HG03442 (cell line): ENCODE measurements around the gene CCDC60.

Source experiments
- ATAC-seq: cut with Tn5 transposase; IDR thresholded peaks from one replicate; pipeline ENCODE4 v1.9.1; 2021; ENCODE audit warnings: mild to moderate bottlenecking, moderate library complexity; ENCODE audit not compliant: unreplicated experiment

Gene CCDC60

DNA sequence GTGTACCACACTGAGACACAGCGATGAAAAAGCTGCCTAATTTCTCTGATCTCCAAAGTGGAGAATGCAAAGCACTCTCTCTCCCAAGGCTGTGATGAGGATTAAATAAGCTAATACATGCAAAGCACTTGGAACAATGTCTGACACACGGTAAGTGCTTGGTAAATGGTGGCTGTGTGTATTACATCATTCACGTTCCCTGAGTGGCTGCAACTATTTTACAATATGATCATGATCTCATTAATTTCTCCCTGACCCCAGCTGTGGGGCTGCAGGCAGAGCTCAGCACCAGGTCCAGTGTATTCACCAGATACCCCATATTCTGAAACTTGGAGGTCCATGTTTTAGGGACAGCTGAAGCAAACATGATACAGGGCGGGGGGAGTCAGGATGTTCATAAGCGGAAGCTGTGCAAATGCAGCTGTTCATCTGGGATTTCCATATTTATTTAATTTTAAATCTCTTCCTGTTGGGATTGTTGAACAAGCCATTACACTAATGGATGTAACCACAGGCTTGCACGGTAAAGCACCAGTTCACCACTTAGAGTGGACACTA is 106.4 kb downstream of the CCDC60 start:
- no peak for ATAC-seq

- ATAC-seq, result peak; percentile 55
Measured at GRCh38 chr12:119444462-119445044, 110.0 kb downstream of the CCDC60 start.

GRCh38 chr12:119446459-119446858 is 111.9 kb downstream of the CCDC60 start:
- ATAC-seq, result no peak

DNA sequence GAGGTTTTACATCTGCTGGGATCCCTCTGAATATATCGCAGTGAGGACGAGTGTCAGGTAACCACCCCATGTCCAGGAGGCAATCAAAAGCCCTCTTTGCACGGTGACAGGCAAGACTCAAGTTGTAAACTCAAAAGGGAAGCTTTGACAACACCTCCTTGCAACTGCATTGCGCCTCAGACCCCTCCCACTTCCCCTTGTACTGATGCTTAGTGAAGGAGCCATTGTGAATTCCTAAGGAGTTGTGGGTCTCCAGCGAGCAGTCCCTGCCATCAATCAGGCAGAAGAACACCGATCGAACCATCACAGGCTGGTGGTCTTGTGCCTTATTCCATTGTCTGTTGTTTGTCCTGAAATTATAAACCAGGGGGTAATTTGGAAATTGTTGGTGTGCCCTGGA is 112.6 kb downstream of the CCDC60 start:
- ATAC-seq, result no peak

GRCh38 chr12:119447618-119448017 is 113.1 kb downstream of the CCDC60 start:
- no peak for ATAC-seq

DNA sequence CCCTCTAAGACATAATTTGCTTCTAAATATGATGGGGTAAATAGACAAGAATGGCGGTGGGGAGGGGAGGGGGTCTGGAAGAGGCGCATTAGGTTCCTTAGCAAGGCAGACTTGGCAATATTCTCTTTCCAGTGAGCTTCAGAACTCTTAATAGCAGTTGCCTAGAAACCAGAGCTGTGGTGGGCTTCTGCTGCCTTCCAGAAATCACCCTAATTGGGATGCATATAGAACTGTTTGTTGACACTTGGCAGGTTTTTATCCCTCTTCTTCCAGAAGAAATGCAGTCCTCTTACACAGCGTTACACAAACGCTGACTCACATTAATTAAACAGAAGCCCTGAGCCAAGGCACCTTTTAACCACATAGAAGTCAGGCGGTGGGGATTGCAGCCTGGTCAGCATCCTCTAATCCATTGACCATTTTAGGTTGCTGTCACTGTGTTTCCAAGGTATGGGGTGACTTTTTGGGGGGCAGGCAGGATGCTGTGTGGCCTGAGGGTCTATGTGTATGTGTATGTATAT is 114.1 kb downstream of the CCDC60 start:
- ATAC-seq, result no peak

DNA sequence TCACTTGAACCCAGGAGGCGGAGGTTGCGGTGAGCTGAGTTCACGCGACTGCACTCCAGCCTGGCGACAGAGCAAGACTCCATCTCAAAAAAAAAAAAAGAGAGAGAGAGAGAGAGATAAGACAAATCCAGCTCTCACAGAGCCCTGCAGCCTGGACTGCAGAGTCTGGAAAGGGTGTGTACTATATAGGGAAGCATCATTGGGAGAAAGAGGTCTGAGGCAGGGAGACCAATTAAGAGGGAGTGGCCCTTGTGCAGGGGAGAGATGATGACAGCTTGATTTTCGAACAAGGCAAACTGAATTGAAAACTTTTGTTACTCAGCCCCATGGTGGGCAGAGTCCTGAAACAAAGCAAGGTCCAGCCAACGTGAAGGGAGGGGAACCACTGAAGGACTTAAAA is 116.2 kb downstream of the CCDC60 start:
- no peak for ATAC-seq

DNA sequence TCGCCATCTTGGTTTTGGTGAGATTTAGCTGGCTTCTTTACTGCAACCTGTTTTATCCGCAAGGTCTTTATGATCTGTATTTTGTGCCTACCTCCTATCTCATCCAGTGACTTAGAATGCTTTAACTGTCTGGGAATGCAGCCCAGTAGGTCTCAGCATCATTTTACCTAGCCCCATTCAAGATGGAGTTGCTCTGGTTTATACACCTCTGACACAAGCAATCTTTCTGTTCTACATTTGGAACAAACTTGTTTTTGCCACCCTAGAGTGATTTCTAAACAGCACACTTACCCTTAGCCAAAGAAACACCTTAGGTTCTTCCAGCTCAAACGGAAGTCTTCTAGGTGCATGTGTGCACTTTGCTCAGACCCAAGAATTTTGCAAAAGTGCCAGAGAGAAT is 122.3 kb downstream of the CCDC60 start:
- no peak for ATAC-seq

GRCh38 chr12:119457271-119457670 is 122.7 kb downstream of the CCDC60 start:
- no peak for ATAC-seq

GRCh38 chr12:119459481-119459880 is 125.0 kb downstream of the CCDC60 start:
- ATAC-seq, result no peak

DNA sequence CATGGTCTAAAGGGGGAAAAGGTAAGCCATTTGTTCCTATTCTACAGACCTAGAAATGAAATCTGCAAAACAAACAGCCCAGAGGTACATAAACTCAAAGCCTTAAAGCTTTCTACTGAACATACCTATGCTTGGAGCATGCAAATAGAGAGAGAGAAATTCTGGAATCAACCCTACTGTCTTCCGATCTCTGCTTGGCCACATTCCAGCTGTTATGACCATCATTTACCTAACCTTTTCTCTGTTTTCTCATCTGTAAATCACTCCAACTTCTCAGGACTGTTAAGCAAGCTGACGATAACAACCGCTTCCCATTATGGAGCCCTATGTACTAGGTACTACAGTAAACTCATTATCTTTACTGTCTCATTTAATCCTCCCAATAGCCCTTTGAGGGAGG is 126.3 kb downstream of the CCDC60 start:
- no peak for ATAC-seq

GRCh38 chr12:119461636-119462214 is 127.2 kb downstream of the CCDC60 start:
- no peak for ATAC-seq

DNA sequence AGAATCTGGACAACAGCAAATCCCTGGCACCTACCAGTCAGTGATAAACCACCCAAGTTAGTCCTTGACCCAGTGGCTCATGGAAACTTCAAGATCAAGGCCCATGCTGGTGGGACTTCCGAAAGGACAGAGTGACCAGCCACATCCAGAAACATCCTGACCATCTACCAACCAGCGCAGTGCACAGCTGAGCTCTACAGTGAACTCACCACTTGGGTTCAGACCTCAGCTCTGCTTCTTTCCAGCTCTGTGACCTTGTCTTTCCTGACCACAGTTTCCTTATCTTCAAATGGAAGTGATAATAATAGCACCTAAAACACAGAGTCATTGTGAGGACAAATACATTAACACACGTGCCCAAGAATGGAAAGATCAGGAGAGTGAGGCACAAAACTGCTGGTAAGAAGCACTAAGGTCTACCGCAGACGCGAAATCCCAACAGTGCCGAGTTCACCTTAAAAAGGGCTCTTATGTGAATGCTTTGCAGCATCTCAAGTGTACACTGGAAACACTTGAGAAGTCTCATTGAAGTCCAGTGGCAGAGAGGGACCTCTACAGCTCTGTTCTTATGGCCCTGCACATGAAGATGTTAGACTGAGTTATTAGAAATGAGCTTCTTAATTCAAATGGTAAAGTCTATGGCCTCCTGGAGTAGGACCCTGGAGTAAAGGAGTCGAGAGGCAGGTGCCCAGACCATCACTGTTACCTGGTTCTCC is 128.8 kb downstream of the CCDC60 start:
- ATAC-seq, result no peak

DNA sequence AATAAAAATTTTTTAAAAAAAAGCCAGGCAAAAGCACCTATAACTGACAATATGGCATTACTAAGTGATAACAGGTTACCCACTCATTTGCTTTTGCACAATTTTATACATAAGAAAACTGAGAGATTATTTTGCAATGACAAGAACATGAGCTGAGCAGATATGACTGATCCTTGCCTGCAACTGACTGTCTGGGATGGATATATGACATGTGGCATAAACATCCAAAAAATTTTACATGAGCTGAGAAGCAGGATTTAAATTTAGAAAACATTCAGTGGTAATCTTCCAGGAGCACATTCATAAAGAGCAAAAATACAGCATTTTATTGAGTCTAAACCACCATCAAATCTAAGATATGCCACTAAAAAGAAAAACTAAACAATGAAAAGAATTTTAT is 133.8 kb downstream of the CCDC60 start:
- no peak for ATAC-seq

DNA sequence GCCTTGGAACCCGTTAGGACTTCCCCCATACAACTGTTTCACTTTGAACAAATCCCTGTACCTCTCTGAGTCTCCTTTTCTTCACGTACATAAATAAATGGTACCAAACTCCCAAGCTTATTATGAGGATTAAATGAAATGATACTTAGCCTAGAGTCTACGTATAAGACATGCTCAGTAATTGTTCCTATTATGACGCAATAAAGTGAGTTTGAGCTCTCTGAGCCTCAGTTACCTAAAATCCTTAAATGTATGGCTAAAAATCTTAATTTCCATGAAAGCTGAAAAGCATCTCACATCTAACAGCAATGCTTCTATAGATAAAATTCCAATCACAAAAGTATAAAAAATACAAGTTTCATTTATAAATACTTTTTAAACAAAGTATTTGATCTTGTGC is 141.1 kb downstream of the CCDC60 start:
- ATAC-seq, result no peak

DNA sequence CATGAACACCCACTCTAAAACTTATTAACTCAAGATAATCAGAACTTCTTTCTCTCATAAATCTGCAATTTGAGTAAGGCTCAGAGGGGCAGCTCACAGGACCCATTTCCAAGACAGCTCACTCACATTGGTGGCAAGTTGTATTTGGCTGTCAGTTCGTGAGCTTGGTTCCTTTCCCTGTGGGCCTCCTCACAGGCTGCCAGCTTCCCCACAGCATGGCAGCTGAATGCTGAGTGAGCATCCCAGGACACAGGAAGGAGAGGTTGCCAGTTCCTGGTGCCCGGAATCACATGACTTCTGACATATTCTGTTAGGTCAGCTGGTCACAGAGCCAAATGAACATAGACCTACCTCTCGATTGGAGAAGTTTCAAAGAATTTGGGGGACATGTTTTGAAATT is 142.4 kb downstream of the CCDC60 start:
- ATAC-seq, result no peak

- no peak for ATAC-seq
Measured at GRCh38 chr12:119479121-119479561, 144.6 kb downstream of the CCDC60 start.

DNA sequence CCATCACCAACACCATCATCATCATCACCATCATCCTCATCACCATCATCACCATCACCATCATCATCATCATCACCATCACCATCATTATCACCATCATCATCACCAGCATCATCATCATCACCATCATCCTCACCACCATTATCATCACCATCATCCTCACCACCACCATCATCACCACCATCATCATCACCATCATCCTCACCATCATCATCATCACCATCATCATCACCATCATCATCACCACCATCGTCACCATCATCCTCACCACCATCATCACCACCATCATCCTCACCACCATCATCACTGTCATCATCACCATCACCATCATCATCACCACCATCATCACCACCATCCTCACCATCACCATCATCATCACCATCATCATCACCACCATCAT is 146.0 kb downstream of the CCDC60 start:
- no peak for ATAC-seq

DNA sequence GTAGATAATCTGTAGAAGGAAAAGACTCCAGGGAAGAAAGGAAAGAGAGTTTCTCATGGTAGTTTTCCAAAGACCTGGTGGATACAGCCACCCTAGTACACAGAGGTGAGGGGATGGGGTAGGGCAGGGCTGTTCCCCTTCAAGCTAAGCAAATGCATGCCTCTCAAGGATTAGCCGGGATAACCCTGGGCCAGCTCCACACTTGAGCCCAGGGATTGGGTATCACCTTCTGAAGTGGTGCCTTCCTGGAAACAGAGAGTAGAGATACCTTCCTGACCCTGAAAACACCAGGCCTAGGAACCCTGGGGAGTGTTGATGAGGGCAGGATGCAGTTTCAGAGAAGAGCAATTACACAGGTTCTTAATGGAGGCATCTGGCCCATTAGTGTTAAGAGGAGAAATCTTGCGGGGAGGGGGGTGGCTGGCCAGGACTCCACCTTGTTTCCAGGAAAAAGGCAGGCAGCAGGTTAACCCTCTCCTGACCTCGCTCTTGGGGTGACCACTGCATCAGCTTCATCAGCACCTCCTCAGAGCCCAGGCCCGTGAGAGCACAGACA is 152.1 kb downstream of the CCDC60 start:
- no peak for ATAC-seq

DNA sequence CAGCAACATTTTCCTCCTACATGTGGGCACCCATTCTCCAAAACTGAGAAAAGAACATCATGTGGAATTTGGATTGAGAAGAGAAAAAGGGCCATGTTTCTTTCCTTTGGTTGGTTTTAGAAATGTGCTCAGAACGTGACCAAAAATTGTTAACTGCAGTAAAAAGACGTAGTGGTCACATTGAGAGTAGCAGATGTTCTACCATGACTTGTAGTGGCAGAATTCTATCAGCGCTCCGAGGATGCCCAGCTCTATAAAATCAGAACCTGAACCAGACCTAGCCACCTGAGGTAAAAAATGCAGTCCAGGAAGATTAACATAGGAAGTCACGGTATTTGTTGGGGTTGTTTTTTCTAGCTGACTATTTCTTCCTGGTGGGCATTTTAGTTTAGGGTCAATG is 157.3 kb downstream of the CCDC60 start:
- no peak for ATAC-seq

- ATAC-seq, result no peak
Measured at GRCh38 chr12:119500209-119500608, 165.7 kb downstream of the CCDC60 start.

DNA sequence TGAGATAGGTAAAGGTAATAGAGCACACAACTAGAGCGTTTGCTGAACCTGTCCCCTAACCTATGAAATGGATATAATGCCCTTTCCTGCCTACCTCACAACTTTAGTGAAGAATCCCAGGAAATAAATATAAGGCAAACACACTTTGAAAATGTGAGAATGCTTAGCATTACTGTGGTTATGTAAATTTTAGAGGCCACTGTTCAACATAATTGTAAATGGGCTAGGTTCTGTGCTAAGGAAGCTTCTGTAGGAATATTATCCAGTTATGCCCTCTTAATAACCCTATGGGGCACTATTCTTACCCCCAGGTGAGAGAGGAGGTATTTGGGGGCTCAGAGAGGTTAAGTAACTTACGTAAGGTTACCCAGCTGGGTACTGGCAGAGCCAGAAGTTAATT is 166.5 kb downstream of the CCDC60 start:
- no peak for ATAC-seq
